Progenitor cell of endocrine pancreas (in vitro differentiated cells): ENCODE measurements around the gene TREH. TPM values are rescaled to one million over a fixed set of nuclear protein-coding genes. Genes with fewer than 3 reads are reported as not detected.

Source experiments
- DNase-seq: peaks from one replicate; pipeline ENCODE4 v3.0.0; 2021; ENCODE audit warnings: low spot score; ENCODE audit not compliant: unreplicated experiment
- H3K27ac Mint-ChIP-seq: 2 replicates; pipeline ENCODE4 v1.8.0; 2021; ENCODE audit warnings: mild to moderate bottlenecking, moderate library complexity, mixed read lengths
- H3K27me3 Mint-ChIP-seq: 2 replicates; pipeline ENCODE4 v1.8.0; 2021; ENCODE audit warnings: mixed read lengths
- H3K36me3 Mint-ChIP-seq: 2 replicates; pipeline ENCODE4 v1.8.0; 2022; ENCODE audit warnings: mixed read lengths; ENCODE audit not compliant: insufficient read depth
- H3K4me1 Mint-ChIP-seq: 2 replicates; pipeline ENCODE4 v1.8.0; 2021; ENCODE audit warnings: low read depth, mixed read lengths
- H3K4me3 Mint-ChIP-seq: 2 replicates; pipeline ENCODE4 v1.8.0; 2021; ENCODE audit warnings: low read depth, mild to moderate bottlenecking, moderate library complexity, mixed read lengths
- H3K9me3 Mint-ChIP-seq: 2 replicates; pipeline ENCODE4 v1.8.0; 2021; ENCODE audit warnings: low read depth, mixed read lengths
- total RNA-seq: library from RNA; stranded (reverse); gene quantifications from 2 replicates; pipeline ENCODE4 v1.2.1, GENCODE V29; 2021
- TF ChIP-seq, protein P1 (sequence below): fragments of 200-600 bp; sonication (generic); IDR thresholded peaks from one replicate; pipeline ENCODE4 v1.5.0; 2021; ENCODE audit warnings: antibody characterized with exemption, mild to moderate bottlenecking; ENCODE audit not compliant: unreplicated experiment

Gene TREH
- total RNA-seq, 1 donor from 2014 or later: not detected

DNA sequence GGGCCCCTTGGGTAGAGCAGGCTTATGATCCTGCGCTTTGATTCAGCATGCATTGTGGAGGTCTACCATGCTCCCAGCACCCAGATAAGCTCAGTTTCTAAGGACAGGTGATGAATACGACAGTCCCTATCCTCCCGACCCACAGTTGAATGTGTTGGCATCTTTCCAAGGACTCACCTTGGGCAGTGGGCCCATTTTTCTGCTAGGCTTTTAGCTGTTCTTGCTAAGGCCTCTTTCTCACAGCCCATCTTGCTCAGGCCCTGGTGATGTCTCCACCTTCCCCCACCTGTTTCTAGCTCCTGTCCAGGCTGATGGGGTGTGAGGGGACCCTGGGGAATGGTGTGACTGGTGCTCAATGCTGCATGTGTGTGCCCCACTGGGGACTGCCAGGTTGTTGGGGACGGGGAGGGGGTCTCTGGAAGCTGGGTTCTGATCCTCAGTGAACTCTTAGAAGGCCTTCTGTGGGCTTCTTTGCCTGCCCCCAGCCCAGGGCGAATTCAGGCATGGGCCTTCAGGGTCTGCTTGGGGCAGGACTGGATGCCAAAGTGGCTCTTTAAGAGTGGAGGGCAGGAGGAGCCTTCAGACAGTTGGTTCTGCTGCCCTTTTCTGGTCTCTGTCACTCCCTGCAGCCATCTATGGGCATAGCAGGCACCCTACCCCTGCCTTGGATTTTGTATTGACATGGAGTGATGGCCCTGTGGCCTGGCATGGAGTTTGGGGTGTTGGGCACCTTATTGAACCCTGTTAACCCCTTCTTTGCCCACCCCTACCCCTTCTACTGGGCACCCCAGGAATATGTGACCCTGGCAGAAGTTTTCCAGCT is 38.9 kb downstream of the TREH start:
- Mint-ChIP-seq H3K27ac (no peak overlapping the region), H3K36me3 (peaks cover 23% of the 10 kb centered on the region), H3K4me1 (peaks cover 5% of the 10 kb centered on the region), H3K4me3 (no peak overlapping the region), H3K9me3 (no peaks in the 10 kb centered on the region), H3K27me3 (no peaks in the 10 kb centered on the region)
- TF ChIP-seq, protein P1, sequence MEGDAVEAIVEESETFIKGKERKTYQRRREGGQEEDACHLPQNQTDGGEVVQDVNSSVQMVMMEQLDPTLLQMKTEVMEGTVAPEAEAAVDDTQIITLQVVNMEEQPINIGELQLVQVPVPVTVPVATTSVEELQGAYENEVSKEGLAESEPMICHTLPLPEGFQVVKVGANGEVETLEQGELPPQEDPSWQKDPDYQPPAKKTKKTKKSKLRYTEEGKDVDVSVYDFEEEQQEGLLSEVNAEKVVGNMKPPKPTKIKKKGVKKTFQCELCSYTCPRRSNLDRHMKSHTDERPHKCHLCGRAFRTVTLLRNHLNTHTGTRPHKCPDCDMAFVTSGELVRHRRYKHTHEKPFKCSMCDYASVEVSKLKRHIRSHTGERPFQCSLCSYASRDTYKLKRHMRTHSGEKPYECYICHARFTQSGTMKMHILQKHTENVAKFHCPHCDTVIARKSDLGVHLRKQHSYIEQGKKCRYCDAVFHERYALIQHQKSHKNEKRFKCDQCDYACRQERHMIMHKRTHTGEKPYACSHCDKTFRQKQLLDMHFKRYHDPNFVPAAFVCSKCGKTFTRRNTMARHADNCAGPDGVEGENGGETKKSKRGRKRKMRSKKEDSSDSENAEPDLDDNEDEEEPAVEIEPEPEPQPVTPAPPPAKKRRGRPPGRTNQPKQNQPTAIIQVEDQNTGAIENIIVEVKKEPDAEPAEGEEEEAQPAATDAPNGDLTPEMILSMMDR: no peak
- DNase-seq: no peak

DNA sequence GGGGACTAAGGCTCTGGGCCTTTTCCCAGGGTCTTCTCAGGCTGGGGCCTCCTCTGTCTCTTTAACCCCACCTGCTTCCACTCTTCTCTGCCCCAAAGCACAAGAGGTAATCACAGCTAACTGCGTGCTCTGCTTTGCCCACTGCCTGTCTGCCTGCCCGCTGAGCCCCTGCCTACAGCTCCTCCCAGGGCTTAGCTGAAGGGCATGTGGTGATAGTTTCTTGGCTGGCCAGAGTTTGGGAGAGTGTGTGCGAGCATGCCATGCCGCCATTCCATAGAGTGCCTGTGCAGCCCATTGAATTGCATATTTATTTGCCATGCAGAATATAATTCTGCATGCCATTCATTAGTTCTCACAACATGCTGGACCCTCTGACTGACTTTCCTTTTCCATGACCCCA is 39.6 kb downstream of the TREH start:
- Mint-ChIP-seq H3K27me3 (no peaks in the 10 kb centered on the region), H3K4me3 (no peak overlapping the region), H3K27ac (no peak overlapping the region), H3K9me3 (no peaks in the 10 kb centered on the region), H3K4me1 (peaks cover 11% of the 10 kb centered on the region), H3K36me3 (peaks cover 24% of the 10 kb centered on the region)
- TF ChIP-seq, protein P1: no peak
- DNase-seq: no peak

GRCh38 chr11:118638726-118639125 is 40.7 kb downstream of the TREH start:
- no peak overlapping the region for H3K4me3 Mint-ChIP-seq
- peaks cover 19% of the 10 kb centered on the region for H3K4me1 Mint-ChIP-seq

DNA sequence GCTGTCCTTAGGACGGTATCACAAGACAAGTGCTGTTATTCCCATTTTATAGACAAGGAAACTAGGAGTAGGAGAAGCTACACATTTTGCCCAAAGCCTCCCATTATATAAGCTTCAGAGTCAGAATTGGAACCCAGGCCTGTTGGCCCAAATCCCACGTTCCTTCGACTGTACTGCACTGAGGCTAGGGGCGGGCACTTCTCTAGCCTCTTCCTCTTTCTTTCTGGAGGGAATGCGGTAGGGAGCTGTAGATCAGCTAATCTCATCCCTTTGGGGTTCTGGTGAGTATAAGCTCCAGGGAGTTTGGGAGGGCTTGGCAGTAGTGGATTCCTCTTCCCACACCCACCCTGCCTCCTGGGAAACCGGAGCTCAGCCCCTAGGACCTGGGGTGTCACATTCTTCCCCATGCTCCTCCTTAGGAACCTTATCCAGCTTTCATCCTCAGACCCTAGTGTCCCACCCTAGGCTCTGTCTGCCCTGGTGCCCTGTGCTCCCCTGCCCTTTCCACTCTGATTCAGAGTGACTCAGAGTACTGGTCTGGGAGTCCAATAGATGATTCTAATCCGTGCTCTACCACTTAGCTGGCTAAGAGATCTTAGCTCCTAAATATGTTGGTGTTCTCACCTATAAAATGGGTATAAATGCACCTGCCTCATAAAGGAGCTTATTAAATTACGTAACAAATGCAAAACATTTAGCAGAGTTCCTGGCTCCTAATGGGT is 42.7 kb downstream of the TREH start:
- no peak overlapping the region for H3K27ac Mint-ChIP-seq
- no peaks in the 10 kb centered on the region for H3K27me3 Mint-ChIP-seq
- H3K9me3 Mint-ChIP-seq: no peaks in the 10 kb centered on the region
- no peak for DNase-seq
- TF ChIP-seq, protein P1: no peak
- peaks cover 23% of the 10 kb centered on the region for H3K36me3 Mint-ChIP-seq
- H3K4me1 Mint-ChIP-seq: peaks cover 19% of the 10 kb centered on the region
- H3K4me3 Mint-ChIP-seq: no peak overlapping the region

More at GRCh38 chr11:118638726-118639125, 40.7 kb downstream of the TREH start:
- peaks cover 20% of the 10 kb centered on the region for H3K36me3 Mint-ChIP-seq
- H3K27ac Mint-ChIP-seq: no peak overlapping the region
- no peaks in the 10 kb centered on the region for H3K27me3 Mint-ChIP-seq
- no peaks in the 10 kb centered on the region for H3K9me3 Mint-ChIP-seq
- TF ChIP-seq, protein P1: no peak
- no peak for DNase-seq

GRCh38 chr11:118635642-118636041 is 43.8 kb downstream of the TREH start:
- H3K9me3 Mint-ChIP-seq: no peaks in the 10 kb centered on the region
- DNase-seq: no peak
- H3K4me3 Mint-ChIP-seq: peak overlapping the region; percentile 66
- peaks cover 25% of the 10 kb centered on the region for H3K36me3 Mint-ChIP-seq
- TF ChIP-seq, protein P1: no peak
- peaks cover 19% of the 10 kb centered on the region for H3K4me1 Mint-ChIP-seq
- peak overlapping the region; percentile 71 for H3K27ac Mint-ChIP-seq
- H3K27me3 Mint-ChIP-seq: no peaks in the 10 kb centered on the region
